Panc1 (cell line): ENCODE results near the gene ITPR3. TPM values are rescaled to one million over a fixed set of nuclear protein-coding genes. Genes with fewer than 3 reads are reported as not detected.
A peak's percentile ranks its signal among the peaks of the same experiment; 100 is the strongest.

Source experiments
- ATAC-seq: fragments of 200-7000 bp; cut with Tn5 transposase; 2 replicates; pipeline ENCODE4 v1.9.1; 2020; ENCODE audit warnings: mild to moderate bottlenecking, moderate library complexity
- BruUV-seq: library from RNA; stranded (reverse); fragments of 400-500 nt; replicated peaks from 2 replicates; lab custom pipeline; 2021; lab: Mats Ljungman, UMichigan
- CTCF ChIA-PET: fragments of 300-600 bp; sonication (Branson Sonifier 250); formaldehyde crosslinking; loops from one replicate; lab custom pipeline; 2022; ENCODE audit warnings: antibody characterized with exemption; lab: Charles Lee
- POLR2A ChIA-PET: fragments of 300-600 bp; sonication (Branson Sonifier 250); formaldehyde crosslinking; loops from one replicate; lab custom pipeline; 2022; ENCODE audit warnings: antibody characterized with exemption; lab: Charles Lee
- DNase-seq: peaks from one replicate; pipeline ENCODE4 v3.0.0-alpha.2; 2010; ENCODE audit warnings: low read depth, low spot score
- H3K27ac ChIP-seq: 2 replicates; pipeline ENCODE4 v1.5.1; 2011; ENCODE audit warnings: mild to moderate bottlenecking, low read length, inconsistent platforms
- H3K27me3 ChIP-seq: fragments of 200-500 bp; sonication (Bioruptor generic); 2 replicates; pipeline ENCODE4 v1.6.0; 2014; ENCODE audit warnings: low read length, inconsistent platforms; ENCODE audit not compliant: control insufficient read depth, insufficient read depth
- H3K36me3 ChIP-seq: fragments of 200-500 bp; sonication (Bioruptor generic); 2 replicates; pipeline ENCODE4 v1.5.1; 2014; ENCODE audit warnings: inconsistent platforms, mild to moderate bottlenecking, low read length, moderate library complexity; ENCODE audit not compliant: control insufficient read depth, insufficient read depth
- H3K4me1 ChIP-seq: 2 replicates; pipeline ENCODE4 v1.5.1; 2011; ENCODE audit warnings: inconsistent platforms, mild to moderate bottlenecking, low read length, moderate library complexity; ENCODE audit not compliant: control insufficient read depth, insufficient read depth
- H3K4me3 ChIP-seq, 2 experiments: 2 replicates each; pipeline ENCODE4 v1.5.1; 2011 to 2012; ENCODE audit warnings: low read depth in 2 of 2, low read length in 2 of 2, mild to moderate bottlenecking in 2 of 2, inconsistent platforms in 1 of 2, moderate library complexity in 1 of 2
- H3K9me3 ChIP-seq: fragments of 200-500 bp; sonication (Bioruptor generic); 2 replicates; pipeline ENCODE4 v1.5.1; 2014; ENCODE audit warnings: low read depth, mild to moderate bottlenecking, inconsistent platforms, low read length, moderate library complexity; ENCODE audit not compliant: control insufficient read depth, insufficient read depth
- POLR2AphosphoS5 ChIP-seq: IDR thresholded peaks from 2 replicates; pipeline ENCODE4 v1.6.1; 2012; ENCODE audit warnings: mild to moderate bottlenecking, low read depth, low read length, moderate library complexity
- REST ChIP-seq, 2 experiments: IDR thresholded peaks; 2 replicates each; pipeline ENCODE4 v1.6.1; 2011 to 2012; ENCODE audit warnings: low read depth in 2 of 2, control low read depth in 1 of 2, low read length in 1 of 2, mild to moderate bottlenecking in 1 of 2, moderate library complexity in 1 of 2; ENCODE audit not compliant: insufficient read depth in 1 of 2
- SIN3A ChIP-seq: IDR thresholded peaks from 2 replicates; pipeline ENCODE4 v1.6.1; 2012; ENCODE audit warnings: low read depth, mild to moderate bottlenecking, low read length, moderate library complexity, borderline replicate concordance; ENCODE audit not compliant: insufficient read depth
- TCF7L2 ChIP-seq: IDR thresholded peaks from 2 replicates; pipeline ENCODE4 v1.6.1; 2011; ENCODE audit warnings: mild to moderate bottlenecking, low read depth, low read length, inconsistent platforms
- in situ Hi-C: cut with HindIII; loops from 2 replicates; pipeline ENCODE4 v1.10.0; 2016; ENCODE audit warnings: low sequenced_read_pairs, low pct_unique_long_range_greater_than_20kb
- intact Hi-C: fragments of 100-400 bp; cut with micrococcal nuclease; formaldehyde crosslinking; loops from one replicate; pipeline ENCODE4 v1.10.0; 2022; ENCODE audit not compliant: unreplicated experiment
- total RNA-seq: library from RNA; stranded (reverse); gene quantifications from one replicate; pipeline ENCODE4 v1.2.1, GENCODE V29; 2021; ENCODE audit not compliant: unreplicated experiment
- TF ChIP-seq, protein P1 (sequence below): fragments of 450-650 bp; IDR thresholded peaks from 2 replicates; pipeline ENCODE4 v1.5.1; 2017; ENCODE audit warnings: mild to moderate bottlenecking

The ITPR3 gene
- total RNA-seq, 1 experiment from 2014 or later = 65.8 TPM

GRCh38 chr6:33684428-33684896 is 63.3 kb downstream of the ITPR3 start:
- in situ Hi-C loops = no loop called here
- no peaks in the 10 kb centered on the region for H3K36me3 ChIP-seq
- TF ChIP-seq REST (IDR thresholded peaks at IDR 0.05; ENCODE audit: insufficient read depth in 1 of 2, low read depth in 2 of 2, low read length in 1 of 2) (no peak), TCF7L2 (no peak), SIN3A (no peak), POLR2AphosphoS5 (no peak)
- TF ChIP-seq, protein P1, sequence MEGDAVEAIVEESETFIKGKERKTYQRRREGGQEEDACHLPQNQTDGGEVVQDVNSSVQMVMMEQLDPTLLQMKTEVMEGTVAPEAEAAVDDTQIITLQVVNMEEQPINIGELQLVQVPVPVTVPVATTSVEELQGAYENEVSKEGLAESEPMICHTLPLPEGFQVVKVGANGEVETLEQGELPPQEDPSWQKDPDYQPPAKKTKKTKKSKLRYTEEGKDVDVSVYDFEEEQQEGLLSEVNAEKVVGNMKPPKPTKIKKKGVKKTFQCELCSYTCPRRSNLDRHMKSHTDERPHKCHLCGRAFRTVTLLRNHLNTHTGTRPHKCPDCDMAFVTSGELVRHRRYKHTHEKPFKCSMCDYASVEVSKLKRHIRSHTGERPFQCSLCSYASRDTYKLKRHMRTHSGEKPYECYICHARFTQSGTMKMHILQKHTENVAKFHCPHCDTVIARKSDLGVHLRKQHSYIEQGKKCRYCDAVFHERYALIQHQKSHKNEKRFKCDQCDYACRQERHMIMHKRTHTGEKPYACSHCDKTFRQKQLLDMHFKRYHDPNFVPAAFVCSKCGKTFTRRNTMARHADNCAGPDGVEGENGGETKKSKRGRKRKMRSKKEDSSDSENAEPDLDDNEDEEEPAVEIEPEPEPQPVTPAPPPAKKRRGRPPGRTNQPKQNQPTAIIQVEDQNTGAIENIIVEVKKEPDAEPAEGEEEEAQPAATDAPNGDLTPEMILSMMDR = no peak

DNA sequence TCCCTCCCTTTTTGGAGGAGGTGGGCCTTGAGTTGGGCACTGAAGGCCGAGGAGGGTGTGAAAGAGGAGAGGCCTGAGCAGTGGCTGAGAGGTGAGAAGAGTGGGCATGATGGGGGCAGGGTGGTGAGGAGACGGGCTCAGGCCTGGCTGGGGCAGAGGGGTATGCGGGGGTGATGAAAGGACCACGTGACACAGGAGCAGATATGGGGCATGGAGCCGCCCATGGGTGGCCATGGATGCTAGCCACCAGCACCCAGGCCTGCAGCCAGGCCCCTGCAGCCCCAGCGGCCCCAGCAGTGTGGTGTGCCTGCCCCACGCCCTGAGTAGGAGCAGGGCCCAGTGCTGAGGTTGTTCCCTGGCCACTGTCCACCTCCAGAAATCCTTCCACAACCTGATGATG is 63.9 kb downstream of the ITPR3 start:
- intact Hi-C loops = no loop called here
- DNase-seq (no peak), ATAC-seq (no peak)
- H3K27me3 ChIP-seq = no peaks in the 10 kb centered on the region
- no peaks in the 10 kb centered on the region for H3K4me1 ChIP-seq
- no peaks in the 10 kb centered on the region for H3K9me3 ChIP-seq
- ChIA-PET CTCF (no interaction called here), POLR2A (no interaction called here)
- TF ChIP-seq POLR2AphosphoS5 (no peak), SIN3A (no peak), REST (IDR thresholded peaks at IDR 0.05; ENCODE audit: insufficient read depth in 1 of 2, low read depth in 2 of 2, low read length in 1 of 2) (no peak), TCF7L2 (no peak)
- TF ChIP-seq, protein P1 = no peak
- TSS peak; percentile 36 for BruUV-seq
- in situ Hi-C loops = no loop called here
- 0 out of 2 replicates have a peak, but pooled peaks cover 2% of the 10 kb centered on the region for H3K36me3 ChIP-seq
- H3K27ac ChIP-seq = no peak overlapping the region
- no peak overlapping the region for H3K4me3 ChIP-seq

More at GRCh38 chr6:33684428-33684896, 63.3 kb downstream of the ITPR3 start:
- DNase-seq (no peak), ATAC-seq (no peak)
- ChIA-PET POLR2A (no interaction called here), CTCF (no interaction called here)
- BruUV-seq = no TSS peak
- H3K27me3 ChIP-seq = no peaks in the 10 kb centered on the region
- intact Hi-C loops = no loop called here
- H3K27ac ChIP-seq = no peak overlapping the region
- no peak overlapping the region for H3K4me3 ChIP-seq
- no peaks in the 10 kb centered on the region for H3K9me3 ChIP-seq
- H3K4me1 ChIP-seq = no peaks in the 10 kb centered on the region
